Adipocyte (in vitro differentiated cells): ENCODE data around the gene BTBD9.
A peak's percentile ranks its signal among the peaks of the same experiment; 100 is the strongest.
"Not testable (repeated sequence)": the region's sequence is repeated elsewhere in the genome, so short reads cannot be mapped to it uniquely, and the experiment has no call there.

Experiments
- DNase-seq: peaks from one replicate; pipeline ENCODE4 v3.0.0-alpha.2; 2015; ENCODE audit warnings: low read depth
- H3K27me3 ChIP-seq: replicated peaks from 2 replicates; pipeline ENCODE4 v1.7.0; 2013; ENCODE audit warnings: mild to moderate bottlenecking, low read length, moderate library complexity; ENCODE audit not compliant: control insufficient read depth, insufficient read depth
- H3K36me3 ChIP-seq: 2 replicates; pipeline ENCODE4 v1.7.0; 2013; ENCODE audit warnings: low read length, mild to moderate bottlenecking, moderate library complexity; ENCODE audit not compliant: control insufficient read depth, insufficient read depth, severe bottlenecking
- H3K4me1 ChIP-seq: 2 replicates; pipeline ENCODE4 v1.7.0; 2013; ENCODE audit warnings: mild to moderate bottlenecking, low read length, moderate library complexity; ENCODE audit not compliant: control insufficient read depth, insufficient read depth
- H3K4me3 ChIP-seq: 2 replicates; pipeline ENCODE4 v1.7.0; 2013; ENCODE audit warnings: mild to moderate bottlenecking, low read length, moderate library complexity
- H3K9ac ChIP-seq: 2 replicates; pipeline ENCODE4 v1.7.0; 2013; ENCODE audit warnings: mild to moderate bottlenecking, low read length, moderate library complexity
- H3K9me3 ChIP-seq: 2 replicates; pipeline ENCODE4 v1.7.0; 2013; ENCODE audit warnings: mild to moderate bottlenecking, low read length, moderate library complexity; ENCODE audit not compliant: control insufficient read depth

BTBD9 gene

DNA sequence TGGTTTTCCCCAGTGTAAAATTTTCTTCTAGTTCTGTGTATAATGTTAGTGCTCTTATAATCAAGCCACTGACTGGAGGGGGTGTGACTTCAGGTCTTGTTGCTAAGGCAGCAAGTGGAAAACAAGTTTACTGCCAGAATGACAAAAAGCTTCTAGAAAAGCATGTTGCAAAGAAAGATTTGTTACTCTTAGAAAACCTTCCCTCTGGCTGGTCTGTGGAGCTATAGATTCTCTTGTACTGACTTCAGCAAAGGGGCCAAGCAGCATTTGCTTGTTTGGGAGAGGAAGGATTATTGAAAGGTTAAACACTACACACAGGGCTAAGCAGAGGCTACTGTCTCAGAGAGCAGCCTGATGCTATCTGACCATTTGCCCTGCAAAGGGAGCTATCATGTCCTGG lies 288.8 kb downstream of the BTBD9 start:
- H3K4me1 ChIP-seq = peaks cover 37% of the 10 kb centered on the region
- no peaks in the 10 kb centered on the region for H3K9me3 ChIP-seq
- DNase-seq = peak; percentile 75
- no peak overlapping the region for H3K4me3 ChIP-seq
- H3K27me3 ChIP-seq = no peaks in the 10 kb centered on the region
- H3K9ac ChIP-seq = no peak overlapping the region
- no peaks in the 10 kb centered on the region for H3K36me3 ChIP-seq

DNA sequence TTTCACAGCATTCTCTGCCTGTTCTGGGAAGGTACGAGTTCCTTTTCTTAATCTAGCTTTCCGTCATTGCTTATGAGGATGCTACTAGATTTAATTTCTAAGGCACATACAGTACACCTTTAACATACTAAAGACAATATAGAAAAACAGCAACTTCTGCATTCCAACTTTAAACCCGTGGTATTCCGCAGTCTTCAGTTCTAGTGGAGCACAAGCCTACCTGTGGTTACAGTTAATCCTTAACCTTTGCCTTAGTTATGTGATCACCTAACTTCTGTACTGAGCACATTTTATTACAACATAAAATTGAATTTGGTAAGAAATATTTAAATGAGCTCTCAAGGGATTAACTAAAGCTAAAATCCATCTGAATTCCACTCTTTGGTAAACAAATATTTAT lies 289.5 kb downstream of the BTBD9 start:
- H3K4me1 ChIP-seq = peaks cover 34% of the 10 kb centered on the region
- H3K27me3 ChIP-seq = no peaks in the 10 kb centered on the region
- DNase-seq = no peak
- H3K4me3 ChIP-seq = no peak overlapping the region
- no peaks in the 10 kb centered on the region for H3K9me3 ChIP-seq
- no peak overlapping the region for H3K9ac ChIP-seq
- H3K36me3 ChIP-seq = no peaks in the 10 kb centered on the region

GRCh38 chr6:38349795-38350194 lies 289.9 kb downstream of the BTBD9 start:
- Histone ChIP-seq H3K36me3 (no peaks in the 10 kb centered on the region), H3K4me3 (no peak overlapping the region), H3K9me3 (no peaks in the 10 kb centered on the region), H3K27me3 (no peaks in the 10 kb centered on the region), H3K9ac (no peak overlapping the region), H3K4me1 (peaks cover 31% of the 10 kb centered on the region)
- peak; percentile 93 for DNase-seq

- no peak for DNase-seq
- H3K36me3 ChIP-seq = no peaks in the 10 kb centered on the region
- no peak overlapping the region for H3K9ac ChIP-seq
- no peaks in the 10 kb centered on the region for H3K9me3 ChIP-seq
- H3K4me1 ChIP-seq = peaks cover 25% of the 10 kb centered on the region
- no peaks in the 10 kb centered on the region for H3K27me3 ChIP-seq
- H3K4me3 ChIP-seq = no peak overlapping the region
Measured at GRCh38 chr6:38349221-38349620, 290.5 kb downstream of the BTBD9 start.

- H3K27me3 ChIP-seq = no peaks in the 10 kb centered on the region
- no peaks in the 10 kb centered on the region for H3K9me3 ChIP-seq
- H3K9ac ChIP-seq = no peak overlapping the region
- H3K36me3 ChIP-seq = no peaks in the 10 kb centered on the region
- no peak for DNase-seq
- peaks cover 19% of the 10 kb centered on the region for H3K4me1 ChIP-seq
- no peak overlapping the region for H3K4me3 ChIP-seq
Measured at GRCh38 chr6:38348371-38348770, 291.4 kb downstream of the BTBD9 start.

DNA sequence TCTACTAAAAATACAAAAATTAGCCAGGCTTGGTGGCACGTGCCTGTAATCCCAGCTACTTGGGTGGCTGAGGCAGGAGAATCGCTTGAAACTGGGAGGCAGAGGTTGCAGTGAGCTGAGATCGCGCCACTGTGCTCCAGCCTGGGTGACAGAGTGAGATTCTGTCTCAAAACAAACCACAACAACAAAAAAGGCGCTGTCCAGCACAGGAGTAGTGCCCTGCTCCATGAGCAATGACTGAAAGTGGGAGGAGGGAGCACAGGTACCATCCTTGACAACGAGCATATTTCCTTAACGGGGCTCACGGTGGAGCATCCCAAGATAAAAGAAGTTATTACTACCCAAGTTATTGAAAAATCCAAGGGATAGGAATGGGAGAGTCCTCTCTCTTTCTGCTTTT lies 291.9 kb downstream of the BTBD9 start:
- peaks cover 18% of the 10 kb centered on the region for H3K4me1 ChIP-seq
- H3K9ac ChIP-seq, H3K9me3 ChIP-seq, H3K36me3 ChIP-seq, DNase-seq, H3K4me3 ChIP-seq, H3K27me3 ChIP-seq: not testable (repeated sequence)

- H3K36me3 ChIP-seq = no peaks in the 10 kb centered on the region
- H3K9me3 ChIP-seq = no peaks in the 10 kb centered on the region
- no peaks in the 10 kb centered on the region for H3K27me3 ChIP-seq
- H3K4me3 ChIP-seq = no peak overlapping the region
- no peak overlapping the region for H3K9ac ChIP-seq
- peak; percentile 81 for DNase-seq
- H3K4me1 ChIP-seq = peaks cover 18% of the 10 kb centered on the region
Measured at GRCh38 chr6:38346291-38347079, 293.2 kb downstream of the BTBD9 start.

GRCh38 chr6:38345586-38345985 lies 294.1 kb downstream of the BTBD9 start:
- H3K9ac ChIP-seq = no peak overlapping the region
- H3K4me1 ChIP-seq = peaks cover 11% of the 10 kb centered on the region
- no peak overlapping the region for H3K4me3 ChIP-seq
- DNase-seq = no peak
- H3K9me3 ChIP-seq = no peaks in the 10 kb centered on the region
- no peaks in the 10 kb centered on the region for H3K27me3 ChIP-seq
- H3K36me3 ChIP-seq = no peaks in the 10 kb centered on the region

- Histone ChIP-seq H3K4me3 (no peak overlapping the region), H3K4me1 (peaks cover 12% of the 10 kb centered on the region), H3K36me3 (no peaks in the 10 kb centered on the region), H3K27me3 (no peaks in the 10 kb centered on the region), H3K9ac (no peak overlapping the region), H3K9me3 (no peaks in the 10 kb centered on the region)
- DNase-seq = peak; percentile 23
Measured at GRCh38 chr6:38341496-38341895, 298.2 kb downstream of the BTBD9 start.

- no peaks in the 10 kb centered on the region for H3K9me3 ChIP-seq
- H3K36me3 ChIP-seq = no peaks in the 10 kb centered on the region
- peaks cover 12% of the 10 kb centered on the region for H3K4me1 ChIP-seq
- H3K9ac ChIP-seq = no peak overlapping the region
- no peak for DNase-seq
- no peak overlapping the region for H3K4me3 ChIP-seq
- H3K27me3 ChIP-seq = no peaks in the 10 kb centered on the region
Measured at GRCh38 chr6:38339914-38340313, 299.8 kb downstream of the BTBD9 start.

DNA sequence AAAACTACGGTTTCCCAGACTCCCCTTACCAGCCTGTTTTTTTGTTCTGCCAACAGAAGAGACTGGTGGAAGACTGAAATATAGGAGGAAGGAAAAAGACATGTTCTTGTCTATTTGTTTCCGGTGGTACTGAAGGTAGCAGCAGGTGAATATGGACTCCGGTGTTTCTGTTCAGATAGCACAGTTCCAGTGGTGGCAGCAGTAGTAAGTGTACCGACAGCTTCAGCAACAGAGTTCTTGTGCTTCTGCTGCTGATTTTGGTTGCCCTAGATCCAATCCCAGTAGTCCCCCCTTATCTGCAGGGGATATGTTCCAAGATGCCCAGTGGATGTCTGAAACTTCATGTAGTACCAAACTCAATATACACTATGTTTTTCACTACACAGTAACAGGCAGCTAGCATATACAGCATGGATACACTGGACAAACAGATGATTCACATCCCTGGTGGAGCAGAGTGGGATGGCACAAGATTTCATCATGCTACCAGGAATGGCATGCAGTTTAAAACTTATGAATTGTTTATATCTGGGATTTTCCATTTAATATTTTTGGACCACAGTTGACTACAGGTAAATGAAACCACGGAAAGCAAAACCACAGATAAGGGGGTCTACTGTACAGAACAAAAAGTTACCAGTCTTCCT lies 301.8 kb downstream of the BTBD9 start:
- Histone ChIP-seq H3K36me3 (no peaks in the 10 kb centered on the region), H3K27me3 (no peaks in the 10 kb centered on the region), H3K4me1 (peaks cover 12% of the 10 kb centered on the region), H3K9me3 (no peaks in the 10 kb centered on the region), H3K4me3 (peak overlapping the region; percentile 7), H3K9ac (peak overlapping the region; percentile 21)
- DNase-seq = peak; percentile 86
